ENCODE data around the gene RTP5.

Gene RTP5

DNA sequence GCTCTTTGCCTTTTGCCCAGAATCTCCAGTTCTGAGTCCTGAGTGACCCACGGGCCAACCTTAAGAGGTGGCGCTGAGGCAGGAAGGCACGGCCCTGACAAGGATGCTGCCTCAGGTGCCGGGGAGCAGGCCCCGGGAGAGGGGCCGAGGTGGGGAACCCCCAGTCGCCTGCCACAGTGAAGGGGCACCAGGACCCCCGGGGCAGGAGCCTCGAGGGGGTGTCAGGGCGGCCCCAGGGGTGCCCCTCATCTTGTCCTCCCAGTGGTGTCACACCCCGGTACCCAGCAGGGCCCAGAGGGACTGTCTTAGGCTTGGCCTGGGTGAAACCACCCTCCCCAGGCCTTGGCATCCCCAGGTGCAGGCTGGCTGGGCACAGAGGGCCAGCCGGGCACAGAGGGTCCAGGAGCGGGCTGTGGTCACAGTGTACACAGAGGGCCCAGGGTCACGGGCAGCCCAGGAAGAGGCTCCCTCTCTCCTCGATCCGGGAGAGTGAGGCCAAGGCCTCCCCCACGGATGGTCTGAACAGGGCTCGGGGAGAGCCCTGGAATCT lies 11.9 kb upstream of the RTP5 start:
- DNase-seq (ENCODE audit: low spot score): no peak

- DNase-seq (ENCODE audit: low spot score): no peak
Measured at GRCh38 chr2:241858206-241859016, 11.1 kb upstream of the RTP5 start, which contains the start of gene PDCD1. Gene PDCD1 (minus strand): TSS chr2:241858894. CDS start chr2:241858838, 56 bp downstream.

- DNase-seq (ENCODE audit: low spot score): no peak
Measured at GRCh38 chr2:241859017-241859435, 10.5 kb upstream of the RTP5 start.

GRCh38 chr2:241859436-241860183 lies 9.9 kb upstream of the RTP5 start:
- no peak for DNase-seq (ENCODE audit: low spot score)

DNA sequence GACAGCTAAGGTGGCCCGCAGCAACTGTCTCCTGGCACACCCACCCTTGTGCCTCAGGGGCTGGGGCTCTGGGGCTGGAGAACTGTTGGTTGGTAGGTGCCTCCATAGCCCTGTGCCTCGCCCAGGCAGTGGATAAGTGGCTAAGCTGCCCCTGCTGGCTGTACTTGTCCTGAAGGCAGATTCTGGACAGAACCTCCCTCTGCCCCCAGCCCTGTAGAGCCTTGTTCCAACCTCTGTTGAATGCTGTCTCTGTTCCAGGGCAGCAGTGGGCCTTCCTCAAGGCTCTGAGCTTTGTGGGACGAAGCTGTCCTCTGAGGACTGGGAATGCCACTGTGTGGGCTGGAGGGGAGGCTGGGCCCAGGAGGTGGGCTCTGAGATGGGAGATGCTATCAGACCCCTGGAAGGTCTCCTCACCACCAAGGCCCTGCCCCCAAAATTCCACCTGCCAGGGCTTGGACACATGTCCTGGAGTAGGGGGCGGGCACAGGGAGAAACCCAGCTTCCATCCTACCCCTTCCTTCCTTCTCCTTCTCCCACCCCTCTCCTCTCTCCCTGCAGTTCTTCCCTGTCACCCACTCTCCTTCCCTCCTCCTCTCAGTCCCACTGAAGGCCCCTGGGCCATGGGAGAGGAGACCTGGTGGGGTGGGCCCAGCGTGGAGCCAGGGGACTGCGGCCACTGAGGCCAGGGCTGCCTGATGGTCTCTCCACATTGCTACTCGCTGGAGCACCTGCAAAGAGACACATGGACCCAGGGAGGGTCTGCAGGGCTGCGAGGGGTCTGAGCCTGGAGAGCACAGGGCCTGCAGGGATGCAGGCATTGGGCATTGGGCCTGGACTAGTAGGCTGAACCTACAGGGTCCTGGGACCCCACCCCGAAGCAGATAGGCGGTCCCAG lies 9.1 kb upstream of the RTP5 start:
- DNase-seq (ENCODE audit: low spot score): no peak

GRCh38 chr2:241861264-241861663 lies 8.3 kb upstream of the RTP5 start:
- no peak for DNase-seq (ENCODE audit: low spot score)

- no peak for DNase-seq (ENCODE audit: low spot score)
Measured at GRCh38 chr2:241862093-241862492, 7.4 kb upstream of the RTP5 start.

DNA sequence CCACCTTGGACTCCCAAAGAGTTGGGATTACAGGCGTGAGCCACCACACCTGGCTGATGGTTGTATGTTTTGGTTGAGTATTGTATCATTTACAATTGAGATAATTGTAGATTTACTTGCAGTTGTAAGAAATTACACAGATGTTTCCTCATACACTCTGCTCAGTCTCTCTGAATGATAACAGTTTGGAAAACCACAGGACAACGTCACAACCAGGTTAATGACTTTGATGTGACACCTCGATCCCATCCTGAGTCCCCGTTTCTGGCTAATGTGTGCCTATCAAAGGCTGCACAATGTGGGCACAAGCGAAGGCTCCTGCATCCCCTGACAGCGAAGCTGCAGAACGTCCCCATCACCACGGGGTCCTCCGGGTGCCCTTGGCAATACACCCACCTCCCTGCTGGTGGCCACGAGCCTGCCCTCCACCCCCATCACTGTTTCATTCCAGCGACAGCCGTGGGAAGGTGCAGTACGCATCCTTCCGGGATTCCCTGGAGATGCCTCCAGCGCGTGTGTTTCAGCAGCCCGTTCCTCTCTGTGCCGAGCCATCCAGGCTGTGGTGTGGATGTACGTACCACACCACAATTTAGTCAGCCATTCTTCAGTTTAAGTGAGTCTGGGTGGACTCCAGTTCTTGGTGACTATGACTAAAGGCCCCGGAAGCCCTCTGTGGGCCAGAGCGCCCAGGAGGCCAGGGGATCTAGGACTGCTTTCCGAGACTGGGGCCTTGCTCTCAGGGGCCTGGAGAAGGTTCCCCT lies 6.6 kb upstream of the RTP5 start:
- DNase-seq (ENCODE audit: low spot score): no peak

DNA sequence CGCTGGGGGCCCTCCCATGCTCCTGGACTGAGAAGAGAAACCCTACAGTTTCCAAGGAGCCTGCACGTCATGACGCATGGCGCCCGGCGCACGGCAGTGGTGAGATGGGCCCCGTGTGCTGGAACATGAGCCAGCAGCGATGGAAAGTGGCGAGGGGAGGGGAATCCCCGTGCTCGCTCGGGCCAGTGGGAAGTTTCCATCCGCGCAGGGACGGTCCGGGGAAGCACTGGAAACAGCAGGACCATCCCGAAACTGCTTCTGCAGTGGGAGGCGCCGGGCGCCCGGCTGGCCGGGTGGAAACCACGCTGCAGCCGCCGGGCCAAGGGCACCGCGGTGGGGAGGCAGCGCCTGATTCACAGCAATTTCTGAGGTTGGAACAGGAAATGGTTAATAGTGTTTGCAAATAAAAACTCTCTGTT lies 6.0 kb upstream of the RTP5 start:
- DNase-seq (ENCODE audit: low spot score): no peak

- no peak for DNase-seq (ENCODE audit: low spot score)
Measured at GRCh38 chr2:241864168-241864849, 5.2 kb upstream of the RTP5 start.

GRCh38 chr2:241864850-241865213 lies 4.7 kb upstream of the RTP5 start:
- no peak for DNase-seq (ENCODE audit: low spot score)

DNA sequence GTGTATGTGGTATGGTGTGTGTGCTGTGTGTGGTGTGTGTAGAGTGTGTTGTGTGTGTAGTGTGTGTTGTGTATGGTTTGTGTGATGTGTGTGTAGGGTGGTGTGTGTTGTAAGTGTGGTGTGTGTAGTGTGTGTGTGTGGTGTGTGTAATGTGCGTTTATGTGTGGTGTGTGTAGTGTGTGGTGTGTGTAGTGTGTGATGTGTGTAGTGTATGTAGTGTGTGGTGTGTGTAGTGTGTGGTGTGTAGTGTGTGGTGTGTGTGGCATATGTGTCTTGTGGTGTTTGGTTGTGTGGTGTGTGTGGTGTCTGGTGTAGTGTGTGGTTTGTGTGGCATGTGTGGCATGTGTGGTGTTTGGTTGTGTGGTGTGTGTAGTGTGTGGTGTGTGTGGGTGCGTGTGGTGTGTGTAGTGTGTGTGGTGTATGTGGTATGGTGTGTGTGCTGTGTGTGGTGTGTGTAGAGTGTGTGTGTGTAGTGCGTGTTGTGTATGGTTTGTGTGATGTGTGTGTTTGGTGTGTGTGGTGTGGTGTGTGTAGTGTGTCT lies 4.0 kb upstream of the RTP5 start:
- no peak for DNase-seq (ENCODE audit: low spot score)

DNA sequence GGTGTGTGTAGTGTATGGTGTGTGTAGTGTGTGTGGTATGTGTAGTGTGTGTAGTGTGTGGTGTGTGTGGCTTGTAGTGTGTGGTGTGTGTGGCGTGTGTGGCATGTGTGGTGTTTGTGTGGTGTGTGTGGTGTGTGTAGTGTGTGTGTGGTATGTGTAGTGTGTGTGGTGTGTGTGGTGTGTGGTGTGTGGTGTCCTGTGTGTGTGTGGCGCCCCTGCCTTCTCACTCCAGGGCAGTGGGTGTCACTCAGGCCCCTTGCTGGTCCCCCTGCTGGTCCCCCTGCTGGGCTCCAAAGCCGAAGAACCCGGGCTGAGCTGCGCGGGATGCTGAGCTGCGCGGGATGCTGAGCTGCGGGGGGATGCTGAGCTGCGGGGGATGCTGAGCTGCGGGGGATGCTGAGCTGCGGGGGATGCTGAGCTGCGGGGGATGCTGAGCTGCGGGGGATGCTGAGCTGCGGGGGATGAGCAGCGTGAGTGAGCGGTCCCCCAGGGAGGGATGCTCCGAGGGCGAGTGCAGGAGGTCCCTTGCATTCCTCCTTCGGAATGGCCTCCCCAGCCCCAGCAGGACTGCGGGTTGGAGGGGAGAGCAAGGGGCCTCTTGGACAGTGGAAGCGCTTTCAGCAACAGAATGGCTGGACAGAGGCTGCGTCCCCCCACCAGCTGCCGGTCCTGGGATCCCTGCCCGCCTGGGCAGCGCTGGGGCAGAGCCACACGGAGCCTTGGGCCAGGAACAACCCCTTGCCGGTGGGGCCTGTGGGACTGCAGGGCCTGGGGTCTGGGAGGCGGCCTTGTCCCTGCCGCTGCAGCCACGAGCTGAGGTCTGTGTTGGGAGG lies 3.4 kb upstream of the RTP5 start:
- DNase-seq (ENCODE audit: low spot score): no peak

GRCh38 chr2:241866790-241867645 lies 2.5 kb upstream of the RTP5 start:
- no peak for DNase-seq (ENCODE audit: low spot score)

DNA sequence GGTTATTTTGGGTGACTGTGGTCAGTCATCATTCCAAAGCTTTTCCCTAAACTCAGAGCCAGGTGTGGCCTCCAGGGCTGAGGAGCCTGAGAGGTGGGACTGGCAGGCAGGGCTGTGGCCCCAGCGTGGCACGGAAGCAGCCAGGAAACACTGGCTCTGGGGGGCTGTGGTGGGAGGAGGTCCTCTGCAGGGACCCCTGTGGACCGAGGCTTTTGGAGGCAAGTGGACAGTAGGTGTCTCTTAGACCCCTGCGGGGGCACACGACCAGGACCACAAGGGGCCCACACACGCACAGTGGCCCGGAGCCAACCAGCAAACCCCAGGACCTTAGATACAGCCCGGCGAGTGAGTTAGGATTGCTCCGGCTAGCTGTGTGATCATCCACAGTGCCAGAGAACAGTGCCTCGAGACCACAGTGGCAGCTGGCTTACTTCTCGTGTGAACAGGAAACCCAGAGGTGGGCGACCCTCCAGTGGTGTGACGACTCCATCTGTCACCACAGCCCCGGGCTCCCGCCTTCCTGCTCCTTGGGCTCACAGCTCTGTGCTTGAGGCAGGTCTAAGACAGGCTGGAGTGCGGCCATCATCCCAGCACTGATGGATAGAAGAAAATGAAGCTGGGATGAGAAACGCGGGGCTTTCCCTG lies 1.6 kb upstream of the RTP5 start:
- no peak for DNase-seq (ENCODE audit: low spot score)

GRCh38 chr2:241868661-241869081 lies 858 bp upstream of the RTP5 start:
- DNase-seq (ENCODE audit: low spot score): no peak

DNA sequence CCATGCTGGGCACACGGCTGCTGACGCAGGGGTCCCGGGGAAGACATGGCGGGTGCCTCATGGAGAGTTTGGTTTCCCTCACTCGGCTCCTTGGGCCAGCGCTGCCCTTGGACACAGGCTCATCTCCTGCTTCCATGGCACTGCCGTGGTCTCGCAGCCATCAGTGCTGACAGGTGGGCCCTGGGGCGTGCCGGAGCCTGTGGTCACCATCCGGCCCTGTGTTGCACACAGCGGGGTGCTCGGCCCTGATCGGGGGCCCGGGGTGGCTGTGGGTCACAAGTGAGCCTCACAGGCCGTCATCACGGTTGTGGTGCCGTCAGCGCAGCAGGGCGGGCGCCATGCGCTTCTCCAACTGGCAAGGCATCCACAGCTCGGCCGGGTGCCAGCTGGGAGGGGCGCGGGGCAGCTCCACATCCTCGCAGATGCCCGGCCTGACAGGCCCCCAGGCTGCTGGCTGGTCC lies 582 bp downstream of the RTP5 start:
- no peak for DNase-seq (ENCODE audit: low spot score)

Measured in cerebellar cortex (tissue), 1 donor.